H1 (cell line): ENCODE results near the gene KLHL36. TPM values are rescaled to one million over a fixed set of nuclear protein-coding genes. Genes with fewer than 3 reads are reported as not detected.

ENCODE experiments used
- CTCF ChIA-PET: fragments of 300-600 bp; sonication (Branson Sonifier 250); formaldehyde crosslinking; loops from one replicate; lab custom pipeline; 2021; ENCODE audit not compliant: partially characterized antibody; lab: Charles Lee
- POLR2A ChIA-PET: fragments of 300-600 bp; sonication (Branson Sonifier 250); formaldehyde crosslinking; loops from one replicate; lab custom pipeline; 2021; ENCODE audit warnings: inconsistent platforms; ENCODE audit not compliant: partially characterized antibody; lab: Charles Lee
- DNase-seq, 2 experiments: peaks; one replicate each; pipeline versions ENCODE4 v3.0.0 to v3.0.0-alpha.2; 2010 to 2022; ENCODE audit warnings: low spot score in 2 of 2, low read depth in 1 of 2, mixed read lengths in 1 of 2
- FAIRE-seq: peaks from 2 replicates; lab custom pipeline; 2011; peaks lifted over from hg19 to GRCh38; lab: Jason Lieb, UNC
- H2AFZ ChIP-seq: 2 replicates; pipeline ENCODE4 v1.8.1; 2012; ENCODE audit warnings: low read length, inconsistent platforms
- H2AK5ac ChIP-seq: 2 replicates; pipeline ENCODE4 v1.6.1; 2013; ENCODE audit warnings: low read depth, low read length
- H2BK120ac ChIP-seq: replicated peaks from 2 replicates; pipeline ENCODE3; 2013; ENCODE audit warnings: low read depth, low read length, inconsistent platforms
- H2BK12ac ChIP-seq: 2 replicates; pipeline ENCODE4 v1.6.1; 2013; ENCODE audit warnings: low read depth, low read length
- H2BK15ac ChIP-seq: 2 replicates; pipeline ENCODE4 v1.6.1; 2013; ENCODE audit warnings: low read length
- H2BK20ac ChIP-seq: 2 replicates; pipeline ENCODE4 v1.6.1; 2013; ENCODE audit warnings: low read length
- H2BK5ac ChIP-seq: 2 replicates; pipeline ENCODE4 v1.6.1; 2013; ENCODE audit warnings: low read depth, low read length
- H3K14ac ChIP-seq: 2 replicates; pipeline ENCODE4 v1.6.1; 2013; ENCODE audit warnings: inconsistent platforms; ENCODE audit not compliant: insufficient read length
- H3K18ac ChIP-seq: 2 replicates; pipeline ENCODE4 v1.6.1; 2013; ENCODE audit warnings: low read length; ENCODE audit errors: extremely low read depth
- H3K23ac ChIP-seq: 2 replicates; pipeline ENCODE4 v1.6.1; 2013; ENCODE audit warnings: inconsistent platforms; ENCODE audit not compliant: insufficient read length
- H3K23me2 ChIP-seq: 2 replicates; pipeline ENCODE4 v1.6.1; 2013; ENCODE audit warnings: low read depth, low read length
- H3K27ac ChIP-seq: 2 replicates; pipeline ENCODE4 v1.6.1; 2011; ENCODE audit warnings: low read depth, low read length, inconsistent platforms
- H3K27me3 ChIP-seq, 4 experiments: replicated peaks in 1 of 4; 1 replicate in 1 of 4; 2 replicates in 3 of 4; pipeline versions ENCODE4 v1.6.1 to v1.8.1; 2011 to 2013; ENCODE audit warnings: low read length in 3 of 4, mild to moderate bottlenecking in 3 of 4, inconsistent platforms in 2 of 4, mixed read lengths in 2 of 4, moderate library complexity in 1 of 4; ENCODE audit not compliant: control insufficient read depth in 3 of 4, insufficient read depth in 3 of 4; ENCODE audit errors: extremely low read depth in 1 of 4
- H3K36me3 ChIP-seq, 4 experiments: 2 replicates each; pipeline versions ENCODE4 v1.6.1 to v1.8.1; 2011 to 2013; ENCODE audit warnings: mild to moderate bottlenecking in 4 of 4, low read length in 3 of 4, moderate library complexity in 2 of 4, control low read depth in 1 of 4, inconsistent platforms in 1 of 4; ENCODE audit not compliant: insufficient read depth in 4 of 4, control insufficient read depth in 2 of 4
- H3K4ac ChIP-seq: replicated peaks from 2 replicates; pipeline ENCODE3; 2013; ENCODE audit warnings: low read length, low read depth, mixed read lengths, inconsistent platforms; ENCODE audit not compliant: insufficient read length
- H3K4me1 ChIP-seq, 4 experiments: replicated peaks in 1 of 4; 1 replicate in 1 of 4; 2 replicates in 3 of 4; pipeline versions ENCODE4 v1.6.1 to v1.8.1; 2011 to 2013; ENCODE audit warnings: low read length in 3 of 4, inconsistent platforms in 2 of 4, mixed read lengths in 1 of 4; ENCODE audit not compliant: insufficient read depth in 4 of 4, control insufficient read depth in 3 of 4
- H3K4me2 ChIP-seq, 2 experiments: 2 replicates each; pipeline versions ENCODE4 v1.6.1 to v1.8.1; 2011 to 2013; ENCODE audit warnings: low read depth in 2 of 2, low read length in 2 of 2, control low read depth in 1 of 2, inconsistent platforms in 1 of 2, mild to moderate bottlenecking in 1 of 2; ENCODE audit not compliant: insufficient read depth in 1 of 2
- H3K4me3 ChIP-seq, 4 experiments: fragments of 200-600, 300-600 bp in 1 of 4; sonication (generic), shearing (Covaris generic), sonication (Bioruptor Twin) in 1 of 4; 2 replicates each; pipeline versions ENCODE4 v1.5.1 to v1.8.1; 2011 to 2016; ENCODE audit warnings: low read length in 4 of 4, low read depth in 3 of 4, control low read depth in 2 of 4, inconsistent platforms in 2 of 4, mild to moderate bottlenecking in 2 of 4, mixed read lengths in 1 of 4, moderate library complexity in 1 of 4; ENCODE audit not compliant: insufficient read depth in 2 of 4; ENCODE audit errors: extremely low read depth in 1 of 4
- H3K56ac ChIP-seq: replicated peaks from 2 replicates; pipeline ENCODE3; 2013; ENCODE audit warnings: low read depth, mild to moderate bottlenecking, mixed read lengths, low read length, inconsistent platforms; ENCODE audit not compliant: insufficient read length
- H3K79me1 ChIP-seq: 2 replicates; pipeline ENCODE4 v1.6.1; 2013; ENCODE audit warnings: low read depth, low read length, control low read depth
- H3K79me2 ChIP-seq, 2 experiments: 2 replicates each; pipeline versions ENCODE4 v1.6.1 to v1.8.1; 2012 to 2013; ENCODE audit warnings: low read length in 2 of 2, mild to moderate bottlenecking in 2 of 2, inconsistent platforms in 1 of 2; ENCODE audit not compliant: insufficient read depth in 2 of 2, control insufficient read depth in 1 of 2
- H3K9ac ChIP-seq, 4 experiments: replicated peaks in 1 of 4; 1 replicate in 1 of 4; 2 replicates in 3 of 4; pipeline versions ENCODE4 v1.6.1 to v1.8.1; 2011 to 2013; ENCODE audit warnings: low read depth in 3 of 4, low read length in 3 of 4, control low read depth in 2 of 4, mild to moderate bottlenecking in 2 of 4, moderate library complexity in 2 of 4, inconsistent platforms in 1 of 4; ENCODE audit errors: extremely low read depth in 1 of 4
- H3K9me3 ChIP-seq, 2 experiments: 2 replicates each; pipeline versions ENCODE4 v1.6.1 to v1.8.1; 2012 to 2013; ENCODE audit warnings: mild to moderate bottlenecking in 2 of 2, moderate library complexity in 2 of 2, control low read depth in 1 of 2, inconsistent platforms in 1 of 2, low read depth in 1 of 2, low read length in 1 of 2, mixed read lengths in 1 of 2; ENCODE audit not compliant: insufficient read depth in 2 of 2
- H4K20me1 ChIP-seq, 2 experiments: replicated peaks in 1 of 2; 2 replicates each; pipeline versions ENCODE3 to v1.8.1; 2011 to 2013; ENCODE audit warnings: inconsistent platforms in 2 of 2, low read length in 2 of 2, mild to moderate bottlenecking in 1 of 2; ENCODE audit not compliant: insufficient read depth in 2 of 2, control insufficient read depth in 1 of 2
- H4K5ac ChIP-seq: 2 replicates; pipeline ENCODE4 v1.6.1; 2013; ENCODE audit warnings: low read length, low read depth, mixed read lengths, inconsistent platforms; ENCODE audit not compliant: insufficient read length
- H4K8ac ChIP-seq: 2 replicates; pipeline ENCODE4 v1.8.0; 2013; ENCODE audit warnings: mild to moderate bottlenecking, moderate library complexity, low read length, inconsistent platforms; ENCODE audit not compliant: insufficient read depth; ENCODE audit errors: extremely low read depth
- H4K91ac ChIP-seq: replicated peaks from 2 replicates; pipeline ENCODE3; 2013; ENCODE audit warnings: low read length, mixed read lengths, inconsistent platforms; ENCODE audit not compliant: insufficient read length
- POU5F1 ChIP-seq: IDR thresholded peaks from 2 replicates; pipeline ENCODE4 v1.6.1; 2011; ENCODE audit warnings: low read depth, mild to moderate bottlenecking, low read length, moderate library complexity
- WGBS, 2 experiments: shearing (Covaris generic) in 1 of 2; methylation state at CpG; one replicate each; pipeline versions ENCODE4 v1.1.6 to v1.1.7; 2013 to 2015; ENCODE audit warnings: low lambda C conversion rate in 2 of 2, mixed read lengths in 2 of 2, inconsistent platforms in 1 of 2, low coverage in 1 of 2, missing lambda C conversion rate in 1 of 2; ENCODE audit not compliant: insufficient replicate concordance in 2 of 2, insufficient coverage in 1 of 2, insufficient read length in 1 of 2; ENCODE audit errors: extremely low coverage in 1 of 2, missing lambda C conversion rate in 1 of 2; 5-methylcytosine and 5-hydroxymethylcytosine counted together
- polyA plus RNA-seq, 7 experiments: library from polyadenylated mRNA; depleted of rRNA in 3 of 7; stranded (reverse) in 5 of 7; unstranded in 2 of 7; fragments of >200 nt in 5 of 7; fragments of 200-250 nt in 2 of 7; gene quantifications; 1 replicate in 5 of 7; 2 replicates in 1 of 7; 4 replicates in 1 of 7; pipeline versions ENCODE4 v1.2.1 to v1.2.3, GENCODE V29; 2011 to 2013; ENCODE audit warnings: missing spikeins in 2 of 7, mixed read lengths in 2 of 7
- total RNA-seq: library from RNA; stranded (reverse); fragmentation: NEBNext Ultra II Directional; extraction: Animal tissue kit (Norgen Biotek cat#: 25700); gene quantifications from 2 replicates; pipeline ENCODE4 v1.2.1, GENCODE V29; 2021
- TF ChIP-seq, protein P1 (sequence below), 3 experiments: IDR thresholded peaks; 1 replicate in 2 of 3; 2 replicates in 1 of 3; pipeline versions ENCODE4 v1.5.1 to v1.6.1; 2011; ENCODE audit warnings: low read length in 3 of 3, mild to moderate bottlenecking in 3 of 3, inconsistent platforms in 2 of 3, low read depth in 1 of 3, moderate library complexity in 1 of 3; ENCODE audit not compliant: insufficient read depth in 1 of 3; ENCODE audit errors: control extremely low read depth in 1 of 3

The KLHL36 gene
- total and polyA plus RNA-seq, 2 of the 8 experiments (the other 6 are each of a cell fraction or from before 2014, with no cell fraction given) = 22.9 to 33.6 TPM

GRCh38 chr16:84665359-84665758 is 17.0 kb downstream of the KLHL36 start:
- H4K20me1 ChIP-seq = no peaks in the 10 kb centered on the region
- no peak for FAIRE-seq
- no peak overlapping the region for H3K4me2 ChIP-seq
- TF ChIP-seq, protein P1, sequence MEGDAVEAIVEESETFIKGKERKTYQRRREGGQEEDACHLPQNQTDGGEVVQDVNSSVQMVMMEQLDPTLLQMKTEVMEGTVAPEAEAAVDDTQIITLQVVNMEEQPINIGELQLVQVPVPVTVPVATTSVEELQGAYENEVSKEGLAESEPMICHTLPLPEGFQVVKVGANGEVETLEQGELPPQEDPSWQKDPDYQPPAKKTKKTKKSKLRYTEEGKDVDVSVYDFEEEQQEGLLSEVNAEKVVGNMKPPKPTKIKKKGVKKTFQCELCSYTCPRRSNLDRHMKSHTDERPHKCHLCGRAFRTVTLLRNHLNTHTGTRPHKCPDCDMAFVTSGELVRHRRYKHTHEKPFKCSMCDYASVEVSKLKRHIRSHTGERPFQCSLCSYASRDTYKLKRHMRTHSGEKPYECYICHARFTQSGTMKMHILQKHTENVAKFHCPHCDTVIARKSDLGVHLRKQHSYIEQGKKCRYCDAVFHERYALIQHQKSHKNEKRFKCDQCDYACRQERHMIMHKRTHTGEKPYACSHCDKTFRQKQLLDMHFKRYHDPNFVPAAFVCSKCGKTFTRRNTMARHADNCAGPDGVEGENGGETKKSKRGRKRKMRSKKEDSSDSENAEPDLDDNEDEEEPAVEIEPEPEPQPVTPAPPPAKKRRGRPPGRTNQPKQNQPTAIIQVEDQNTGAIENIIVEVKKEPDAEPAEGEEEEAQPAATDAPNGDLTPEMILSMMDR (IDR thresholded peaks at IDR 0.05; ENCODE audit: control extremely low read depth in 1 of 3, insufficient read depth in 1 of 3, low read depth in 1 of 3, low read length in 3 of 3) = no peak
- no peak for TF ChIP-seq POU5F1
- H3K9ac ChIP-seq = no peak overlapping the region
- H2AFZ ChIP-seq = no peak overlapping the region
- no peak overlapping the region for H2BK5ac ChIP-seq
- peaks cover 1 to 9% (median 6%) of the 10 kb centered on the region in 4 experiments; a peak in 4 of 7 replicates for H3K4me1 ChIP-seq
- no peaks in the 10 kb centered on the region for H3K79me2 ChIP-seq
- H3K23me2 ChIP-seq = no peaks in the 10 kb centered on the region
- no peak overlapping the region for H3K23ac ChIP-seq
- 91% methylated on average over 2 of the region's 2 CpGs; no CpG with 5 or more reads in 1 of the 2 experiments for whole genome bisulfite sequencing, 2 experiments
- H3K4me3 ChIP-seq = no peak overlapping the region
- H4K8ac ChIP-seq = no peak overlapping the region
- H4K91ac ChIP-seq = no peak overlapping the region
- H3K4ac ChIP-seq = no peak overlapping the region
- no peak overlapping the region for H3K56ac ChIP-seq
- ChIA-PET POLR2A (interaction anchor here (1.0 kb wide), 1 partner anchor 35 kb away, joined by 3 read pairs; no protein-coding TSS in a partner anchor), CTCF (interaction anchor here (1.1 to 3.4 kb wide), 6 partner anchors 14 to 159 kb away, joined by 3 to 23 read pairs (median 4); no protein-coding TSS in a partner anchor)
- no peaks in the 10 kb centered on the region for H3K27me3 ChIP-seq
- DNase-seq = no peak
- no peak overlapping the region for H2BK12ac ChIP-seq
- H2BK15ac ChIP-seq = no peak overlapping the region
- no peak overlapping the region for H3K18ac ChIP-seq
- no peak overlapping the region for H2BK20ac ChIP-seq
- no peaks in the 10 kb centered on the region for H3K79me1 ChIP-seq
- H3K14ac ChIP-seq = no peak overlapping the region
- H3K27ac ChIP-seq = no peak overlapping the region
- H2BK120ac ChIP-seq = no peak overlapping the region
- H2AK5ac ChIP-seq = no peak overlapping the region
- H3K36me3 ChIP-seq = peaks cover 2 to 10% (median 5%) of the 10 kb centered on the region in 4 experiments; a peak in 4 of 8 replicates
- no peaks in the 10 kb centered on the region for H3K9me3 ChIP-seq
- no peak overlapping the region for H4K5ac ChIP-seq
